ENCODE measurements around the gene ARMH1.
"Not testable (repeated sequence)": the region's sequence is repeated elsewhere in the genome, so short reads cannot be mapped to it uniquely, and the experiment has no call there.

Gene ARMH1

GRCh38 chr1:44694863-44695478 is 20.5 kb downstream of the ARMH1 start:
- no peak for DNase-seq (ENCODE audit: low read depth in 3 of 3)

- DNase-seq (ENCODE audit: low read depth in 3 of 3), result no peak
Measured at GRCh38 chr1:44695671-44696070, 21.2 kb downstream of the ARMH1 start.

- no peak for DNase-seq (ENCODE audit: low read depth in 3 of 3)
Measured at GRCh38 chr1:44696101-44696500, 21.6 kb downstream of the ARMH1 start.

- no peak for DNase-seq (ENCODE audit: low read depth in 3 of 3)
Measured at GRCh38 chr1:44696789-44697345, 22.4 kb downstream of the ARMH1 start.

GRCh38 chr1:44698138-44698537 is 23.6 kb downstream of the ARMH1 start:
- no peak for DNase-seq (ENCODE audit: low read depth in 3 of 3)

GRCh38 chr1:44699375-44699774 is 24.9 kb downstream of the ARMH1 start:
- DNase-seq (ENCODE audit: low read depth in 3 of 3), result not testable (repeated sequence)

- DNase-seq (ENCODE audit: low read depth in 3 of 3), result no peak
Measured at GRCh38 chr1:44700573-44700972, 26.1 kb downstream of the ARMH1 start.

- DNase-seq (ENCODE audit: low read depth in 3 of 3), result no peak
Measured at GRCh38 chr1:44701141-44701573, 26.6 kb downstream of the ARMH1 start.

GRCh38 chr1:44705470-44705869 is 31.0 kb downstream of the ARMH1 start:
- no peak for DNase-seq (ENCODE audit: low read depth in 3 of 3)

- DNase-seq (ENCODE audit: low read depth in 3 of 3), result no peak
Measured at GRCh38 chr1:44705938-44706337, 31.4 kb downstream of the ARMH1 start.

- no peak for DNase-seq (ENCODE audit: low read depth in 3 of 3)
Measured at GRCh38 chr1:44707112-44707881, 32.8 kb downstream of the ARMH1 start.

- DNase-seq (ENCODE audit: low read depth in 3 of 3), result no peak
Measured at GRCh38 chr1:44707959-44708831, 33.7 kb downstream of the ARMH1 start.

- DNase-seq (ENCODE audit: low read depth in 3 of 3), result no peak
Measured at GRCh38 chr1:44713321-44713781, 38.8 kb downstream of the ARMH1 start.

- no peak for DNase-seq (ENCODE audit: low read depth in 3 of 3)
Measured at GRCh38 chr1:44714532-44714931, 40.0 kb downstream of the ARMH1 start.

- peak in 2 of 3 experiments; percentile 46 to 52 for DNase-seq (ENCODE audit: low read depth in 3 of 3)
Measured at GRCh38 chr1:44714944-44715571, 40.5 kb downstream of the ARMH1 start.

GRCh38 chr1:44717156-44717555 is 42.6 kb downstream of the ARMH1 start:
- DNase-seq (ENCODE audit: low read depth in 3 of 3), result no peak

- DNase-seq (ENCODE audit: low read depth in 3 of 3), result no peak
Measured at GRCh38 chr1:44717653-44718052, 43.1 kb downstream of the ARMH1 start.

GRCh38 chr1:44718091-44718490 is 43.6 kb downstream of the ARMH1 start:
- DNase-seq (ENCODE audit: low read depth in 3 of 3), result no peak

- no peak for DNase-seq (ENCODE audit: low read depth in 3 of 3)
Measured at GRCh38 chr1:44719318-44719717, 44.8 kb downstream of the ARMH1 start.

- no peak for DNase-seq (ENCODE audit: low read depth in 3 of 3)
Measured at GRCh38 chr1:44720281-44720680, 45.8 kb downstream of the ARMH1 start.
